LNCaP clone FGC (cell line): ENCODE measurements around the gene BCL11A.
A peak's percentile ranks its signal among the peaks of the same experiment; 100 is the strongest.

Experiments used
- DNase-seq: peaks from one replicate; pipeline ENCODE4 v3.0.0-alpha.2; 2011; ENCODE audit warnings: low read depth
- H3K4me3 ChIP-seq: 2 replicates; pipeline ENCODE4 v1.5.1; 2011; ENCODE audit warnings: mild to moderate bottlenecking, low read depth, low read length, control low read depth
- CTCF ChIP-seq: IDR thresholded peaks from 2 replicates; pipeline ENCODE4 v1.5.1; 2012; ENCODE audit warnings: mild to moderate bottlenecking; ENCODE audit not compliant: control insufficient read depth, insufficient read depth; ENCODE audit errors: extremely low read depth

BCL11A gene

GRCh38 chr2:60540074-60540473, 13.4 kb downstream of the BCL11A start:
- no peak for TF ChIP-seq CTCF
- peak; percentile 63 for DNase-seq
- no peak overlapping the region for H3K4me3 ChIP-seq

- DNase-seq = no peak
- no peak overlapping the region for H3K4me3 ChIP-seq
- TF ChIP-seq CTCF = no peak
Observed at GRCh38 chr2:60539140-60539539, 14.3 kb downstream of the BCL11A start.

DNA sequence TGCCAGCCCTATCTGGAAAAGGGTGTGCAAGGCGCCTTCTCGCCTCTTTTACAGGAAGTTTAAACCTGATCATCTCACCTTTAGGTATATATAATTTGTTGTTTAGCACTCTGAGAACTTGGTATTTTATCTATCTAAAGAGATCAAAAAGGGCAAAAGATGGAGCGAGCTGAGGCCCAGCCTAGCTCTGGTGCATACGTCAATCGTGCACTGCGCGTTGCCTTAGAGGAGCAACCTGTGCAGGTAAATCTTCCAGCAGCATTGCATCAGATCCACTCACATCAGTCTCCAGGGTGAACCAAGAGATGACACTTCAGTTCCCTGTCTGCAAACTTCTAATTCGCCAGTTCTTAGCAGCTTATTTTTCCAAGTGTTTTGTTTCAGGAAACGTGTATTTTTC, 15.4 kb downstream of the BCL11A start:
- no peak overlapping the region for H3K4me3 ChIP-seq
- no peak for DNase-seq
- TF ChIP-seq CTCF = no peak

- H3K4me3 ChIP-seq = no peak overlapping the region
- no peak for DNase-seq
- no peak for TF ChIP-seq CTCF
Observed at GRCh38 chr2:60536746-60537145, 16.7 kb downstream of the BCL11A start.

GRCh38 chr2:60535685-60536312, 17.7 kb downstream of the BCL11A start:
- no peak overlapping the region for H3K4me3 ChIP-seq
- no peak for DNase-seq
- TF ChIP-seq CTCF = no peak

GRCh38 chr2:60534892-60535684, 18.4 kb downstream of the BCL11A start:
- DNase-seq = no peak
- no peak overlapping the region for H3K4me3 ChIP-seq
- no peak for TF ChIP-seq CTCF
